NCI-H526 treated with DMSO at 0.1 percent for 48 hours (cell line): ENCODE data around the gene POU3F1.

Experiments used
- DNase-seq: peaks from one replicate; lab custom pipeline; 2025; lab: John Stamatoyannopoulos, UW

The POU3F1 gene

DNA sequence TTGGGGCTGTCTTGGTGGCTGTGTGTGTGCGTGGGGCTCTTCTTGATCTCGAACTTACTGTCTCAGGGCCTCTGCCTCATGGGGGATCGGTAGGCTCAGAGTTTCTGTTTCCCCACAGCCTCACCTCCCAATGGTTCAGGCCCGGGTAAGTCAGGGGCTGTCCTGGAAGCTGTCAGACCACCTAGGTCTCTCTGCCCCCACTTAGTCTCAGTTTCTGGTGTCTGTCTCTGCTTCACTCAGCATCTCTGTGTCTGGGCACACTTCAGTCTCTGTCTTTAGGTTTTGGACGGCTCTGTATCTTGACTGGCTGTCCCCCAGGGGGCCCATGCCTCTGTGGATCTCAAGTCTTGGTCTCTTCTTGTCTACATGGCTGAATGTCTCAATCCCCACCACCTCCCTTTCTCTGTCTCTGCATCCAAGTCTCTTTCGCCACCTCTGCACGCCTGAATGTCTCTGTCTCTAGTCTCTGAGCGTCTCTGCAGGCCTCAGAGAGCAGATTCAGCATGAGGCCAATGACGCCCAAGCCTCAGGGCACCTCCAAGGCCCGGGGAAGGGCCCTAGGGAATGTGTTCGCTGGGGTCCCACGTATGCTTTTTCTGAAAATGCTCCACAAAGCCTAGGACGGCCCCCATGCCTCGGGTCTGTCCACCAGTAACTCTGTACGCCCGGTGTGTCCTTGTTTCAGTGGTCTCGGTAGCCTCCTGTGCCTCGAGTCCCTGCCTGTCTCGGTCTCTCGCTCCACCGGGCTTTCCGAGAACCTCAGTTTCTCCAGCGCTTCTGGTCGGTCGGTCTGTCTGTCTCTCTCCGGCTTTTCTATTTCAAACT, 42.1 kb downstream of the POU3F1 start:
- DNase-seq: no peak

DNA sequence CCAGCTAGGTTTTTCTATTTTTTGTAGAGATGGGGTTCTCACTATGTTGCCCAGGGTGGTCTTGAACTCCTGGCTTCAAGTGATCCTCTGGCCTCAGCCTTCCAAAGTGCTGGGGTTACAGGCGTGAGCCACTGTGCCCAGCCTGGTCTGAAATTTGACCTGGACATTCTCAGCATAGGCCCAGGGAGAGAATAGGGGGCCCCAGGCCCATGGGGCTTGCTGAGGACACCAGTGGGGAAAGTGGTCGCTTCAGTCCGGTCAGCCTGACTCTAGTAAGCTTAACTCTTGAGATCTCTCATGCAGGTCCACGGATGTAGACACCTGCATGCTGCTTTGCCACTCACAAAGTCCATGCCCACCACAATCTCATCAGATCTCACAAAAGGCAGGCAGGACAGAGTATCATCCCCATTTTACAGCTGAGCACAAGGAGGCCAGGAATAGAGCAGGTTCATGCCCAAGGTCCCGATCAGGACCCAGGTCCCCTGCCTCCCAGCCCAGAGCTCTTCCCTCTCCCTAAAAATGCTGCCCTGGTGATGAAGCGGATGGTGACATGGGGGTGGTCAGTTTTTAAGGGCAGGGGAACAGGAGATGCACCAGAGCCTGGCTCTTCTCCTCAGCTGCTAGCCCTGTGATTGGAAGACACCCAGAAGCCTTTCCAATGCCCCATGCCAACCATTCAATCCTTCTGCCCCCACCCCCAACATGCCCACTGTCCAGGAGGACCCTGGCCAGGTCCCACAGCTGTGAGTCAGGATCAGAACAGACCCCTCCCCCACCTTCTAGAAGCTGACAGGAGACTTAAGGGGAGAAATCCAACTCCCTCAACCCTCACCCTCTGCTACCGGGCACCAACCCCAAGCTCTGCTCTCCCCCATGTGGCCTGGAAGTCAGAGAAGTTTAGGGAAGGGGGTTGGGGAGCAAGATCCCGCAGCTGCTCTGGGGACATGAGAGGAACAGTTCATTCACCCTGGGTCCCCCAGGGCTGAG, 43.0 kb downstream of the POU3F1 start:
- DNase-seq: no peak

DNA sequence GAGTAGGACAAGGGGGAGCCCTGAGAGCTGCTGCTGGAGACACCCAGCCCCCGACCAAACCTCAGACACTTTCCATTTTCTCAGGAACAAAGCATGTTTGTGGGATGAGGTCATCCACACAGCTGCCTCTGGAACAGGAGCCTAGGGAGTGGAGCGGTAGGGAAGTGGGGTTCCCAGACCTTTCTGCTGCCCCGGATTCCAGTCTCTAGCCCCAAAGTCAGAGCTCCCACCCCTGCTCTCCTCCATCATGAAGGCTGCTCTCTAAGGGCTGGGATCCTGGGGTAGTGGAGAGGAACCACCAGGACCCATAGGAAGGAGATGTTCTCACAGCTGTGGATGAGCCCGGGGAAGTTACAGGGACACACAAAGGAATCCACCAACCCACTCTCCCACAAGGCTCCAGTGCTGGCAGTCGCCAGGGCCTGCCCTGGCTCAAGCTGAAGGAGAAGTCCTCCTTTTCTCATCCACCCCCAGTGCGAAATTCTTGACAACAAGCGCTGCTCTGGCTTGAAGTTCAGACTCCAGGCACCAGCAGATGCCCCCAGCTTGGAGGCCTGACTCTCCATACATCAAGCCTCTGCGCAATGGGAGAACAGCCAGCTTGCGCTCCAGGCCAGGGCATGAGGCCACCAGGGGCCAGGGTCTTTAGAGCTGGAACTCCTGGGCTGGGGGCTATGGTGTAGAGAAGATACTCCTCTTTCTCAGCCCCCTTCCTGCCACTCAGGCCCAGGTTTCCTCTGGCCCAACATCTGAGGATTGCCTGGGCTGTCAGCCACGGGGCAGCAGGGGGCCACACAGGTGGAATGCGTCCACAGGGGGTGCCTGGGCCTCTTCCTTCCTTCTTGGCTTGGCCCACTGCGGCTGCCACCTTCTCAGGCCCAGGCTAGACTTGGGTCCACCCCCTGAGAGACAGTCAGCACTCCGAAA, 45.8 kb downstream of the POU3F1 start:
- DNase-seq: no peak

DNA sequence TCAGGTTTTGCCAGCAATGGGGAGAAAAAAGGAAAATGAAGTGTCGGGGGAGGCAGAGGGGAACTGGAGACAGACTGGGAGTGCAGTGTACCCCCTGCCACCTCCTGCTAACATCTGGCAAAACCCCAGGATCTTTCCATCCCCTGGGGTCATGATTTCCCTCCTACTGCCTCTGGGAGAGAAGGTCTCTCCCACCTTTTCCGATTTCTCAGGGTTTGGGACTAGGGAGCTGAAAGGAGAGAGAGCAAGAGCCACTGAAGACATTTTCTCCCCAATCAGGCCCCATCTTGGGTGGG, 46.4 kb downstream of the POU3F1 start:
- no peak for DNase-seq

DNA sequence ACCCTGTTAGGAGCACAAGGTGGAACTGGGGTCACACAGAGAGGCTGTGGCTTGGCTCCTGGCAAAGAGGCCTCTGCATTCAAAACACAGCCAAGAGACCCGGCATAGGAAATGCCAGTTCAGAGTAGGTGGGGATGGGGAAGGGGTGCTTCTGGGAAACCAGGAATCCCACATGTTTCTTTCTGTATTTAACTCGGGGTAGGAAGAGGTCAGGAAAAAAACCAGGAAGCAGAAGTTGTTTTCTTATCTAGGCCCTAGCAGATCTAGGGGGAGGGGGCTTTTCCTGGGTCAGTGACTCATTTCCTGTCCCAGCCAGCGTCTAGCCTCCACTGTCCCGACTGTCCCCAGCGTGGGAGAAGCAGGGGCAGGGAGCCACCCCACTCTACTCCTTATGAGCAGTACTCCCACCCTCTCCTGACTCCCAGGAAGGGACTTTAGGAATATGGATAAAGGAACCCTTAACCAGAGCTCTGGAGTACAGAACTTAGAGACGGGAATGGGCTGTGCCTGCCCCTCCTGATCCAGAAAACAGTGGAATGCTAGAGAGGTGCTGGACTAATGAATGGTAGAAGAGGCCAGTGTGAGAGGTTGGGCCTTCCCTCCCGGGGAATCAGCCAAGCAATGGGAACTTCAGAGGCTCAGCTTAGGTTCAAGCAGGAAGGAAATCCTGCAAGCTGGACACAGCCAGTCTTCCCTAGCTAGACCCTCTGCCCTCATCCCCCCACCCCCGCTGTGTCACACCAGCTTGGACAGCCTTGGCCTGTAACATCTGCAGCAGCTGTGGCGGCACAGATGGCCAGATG, 47.0 kb downstream of the POU3F1 start:
- DNase-seq: no peak

DNA sequence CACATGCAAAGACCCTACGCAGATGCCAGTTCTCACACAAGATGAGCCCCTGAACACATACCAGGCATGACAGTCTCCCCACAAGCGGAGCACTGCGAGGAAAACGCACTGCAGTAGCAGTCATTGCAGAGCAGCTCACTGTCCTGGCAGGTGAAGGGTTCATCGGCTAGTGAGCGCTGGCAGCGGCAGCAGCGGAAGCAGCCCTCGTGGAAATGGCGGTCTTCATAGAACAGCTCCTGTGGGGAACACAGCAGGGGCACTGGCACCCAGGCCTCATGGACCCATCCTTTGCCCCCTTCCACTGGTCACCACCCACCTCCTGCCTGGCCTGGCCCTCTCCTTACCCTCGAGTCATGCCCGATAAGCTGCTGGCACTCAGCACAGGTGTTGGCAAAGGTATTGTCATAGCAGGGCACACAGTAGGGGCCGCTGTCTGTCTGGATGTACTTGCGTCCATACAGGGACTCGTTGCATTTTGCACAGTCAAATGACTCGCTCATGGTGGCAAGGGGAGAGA, 47.6 kb downstream of the POU3F1 start:
- no peak for DNase-seq

DNA sequence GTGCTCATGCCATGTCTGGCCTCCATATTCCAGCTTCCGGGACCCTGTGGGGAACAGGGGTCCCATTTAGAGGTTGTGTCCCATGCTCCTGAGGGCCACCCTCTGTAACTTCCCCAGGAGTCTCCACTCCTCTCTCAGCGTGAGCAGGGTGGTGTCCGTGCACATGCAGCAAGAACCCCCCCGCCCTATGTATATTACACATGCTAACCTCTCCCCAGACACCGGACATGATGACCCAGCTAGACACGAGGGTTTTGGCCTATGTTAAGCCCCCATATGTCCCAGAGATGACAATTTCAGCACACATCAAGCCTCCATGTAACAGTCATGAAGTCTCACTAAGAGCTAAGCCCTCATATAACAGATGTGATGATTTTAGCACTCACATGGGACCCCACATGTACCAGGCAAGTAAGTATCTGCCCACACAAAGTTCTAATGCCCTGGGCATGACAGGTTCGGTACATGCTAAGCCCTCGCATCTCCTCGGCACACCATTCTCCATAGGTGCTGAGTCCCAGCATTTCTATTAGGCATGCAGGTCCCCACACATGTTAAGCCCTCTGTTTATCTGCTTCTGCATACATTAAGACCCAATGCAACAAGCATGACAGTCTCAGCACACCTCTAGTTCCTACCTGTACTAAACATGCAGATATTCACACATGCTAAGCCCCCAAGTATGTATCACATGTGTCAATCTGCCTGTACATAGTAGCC, 48.3 kb downstream of the POU3F1 start:
- no peak for DNase-seq

DNA sequence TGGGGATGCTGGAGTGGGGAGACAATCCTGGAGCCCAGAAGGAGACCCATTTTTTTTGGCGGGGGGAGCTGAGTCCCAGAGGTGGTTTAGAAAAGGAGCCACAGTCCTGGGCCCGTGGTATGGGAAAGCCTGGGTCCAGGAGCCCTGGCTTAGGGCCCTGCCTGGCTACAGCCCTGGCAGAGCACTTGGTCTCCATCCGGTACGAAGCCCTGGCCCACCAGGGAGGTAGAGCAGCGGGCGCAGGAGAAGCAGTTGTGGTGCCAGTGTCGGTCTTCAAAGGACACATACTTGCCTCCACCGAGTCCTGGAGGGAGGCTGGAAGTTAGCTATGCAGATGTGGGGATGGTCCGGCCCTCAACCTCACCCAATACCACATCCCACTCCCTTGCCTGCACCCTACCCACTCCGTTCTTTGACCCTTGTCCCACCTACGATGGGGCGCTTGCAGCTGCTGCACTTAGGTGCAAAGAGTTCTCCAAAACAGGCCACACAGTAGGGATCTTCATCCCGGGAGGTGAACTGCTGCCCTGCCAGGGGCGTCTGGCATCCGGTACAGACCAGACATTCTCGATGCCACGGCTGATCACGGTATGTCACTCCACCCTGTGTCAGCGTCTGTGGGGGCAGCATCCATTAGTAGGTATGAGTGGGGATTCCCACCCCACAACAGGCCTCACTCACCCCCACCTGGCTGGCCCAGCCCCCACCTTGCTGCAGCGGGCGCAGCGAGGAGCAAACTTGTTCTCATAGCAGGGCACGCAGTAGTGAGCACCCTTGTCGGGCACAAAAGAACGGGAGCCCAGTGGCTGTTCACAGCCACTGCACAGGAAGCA, 49.1 kb downstream of the POU3F1 start:
- DNase-seq: no peak

DNA sequence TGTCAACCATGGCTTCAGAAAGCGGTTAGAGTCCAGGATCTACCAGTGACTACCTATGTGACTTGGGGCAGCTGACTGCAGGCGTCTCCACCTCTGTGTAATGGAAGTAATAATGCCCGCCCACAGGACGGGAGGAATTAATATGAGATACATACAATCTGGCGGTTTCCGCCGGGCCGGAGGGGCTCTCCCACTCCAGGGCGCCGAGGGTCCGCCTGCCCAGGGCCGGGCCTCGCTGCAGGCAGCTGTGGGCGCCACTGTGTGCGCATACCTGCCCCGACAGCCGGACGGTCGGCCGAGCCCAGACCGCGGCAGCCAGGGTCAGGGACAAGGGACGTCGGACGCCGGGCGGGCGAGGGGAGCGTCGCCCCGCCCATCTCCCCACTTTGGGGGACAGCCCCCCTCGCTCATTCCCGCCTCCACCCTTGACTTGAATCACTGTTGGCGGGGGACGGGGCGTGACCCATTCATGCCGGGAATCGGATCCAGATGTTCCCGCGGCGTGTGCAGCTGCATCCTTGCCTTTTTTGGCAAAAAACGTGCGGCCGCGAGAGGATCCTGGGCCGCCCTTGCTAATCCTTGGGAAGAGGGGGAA, 50.7 kb downstream of the POU3F1 start:
- DNase-seq: peak; percentile 66

DNA sequence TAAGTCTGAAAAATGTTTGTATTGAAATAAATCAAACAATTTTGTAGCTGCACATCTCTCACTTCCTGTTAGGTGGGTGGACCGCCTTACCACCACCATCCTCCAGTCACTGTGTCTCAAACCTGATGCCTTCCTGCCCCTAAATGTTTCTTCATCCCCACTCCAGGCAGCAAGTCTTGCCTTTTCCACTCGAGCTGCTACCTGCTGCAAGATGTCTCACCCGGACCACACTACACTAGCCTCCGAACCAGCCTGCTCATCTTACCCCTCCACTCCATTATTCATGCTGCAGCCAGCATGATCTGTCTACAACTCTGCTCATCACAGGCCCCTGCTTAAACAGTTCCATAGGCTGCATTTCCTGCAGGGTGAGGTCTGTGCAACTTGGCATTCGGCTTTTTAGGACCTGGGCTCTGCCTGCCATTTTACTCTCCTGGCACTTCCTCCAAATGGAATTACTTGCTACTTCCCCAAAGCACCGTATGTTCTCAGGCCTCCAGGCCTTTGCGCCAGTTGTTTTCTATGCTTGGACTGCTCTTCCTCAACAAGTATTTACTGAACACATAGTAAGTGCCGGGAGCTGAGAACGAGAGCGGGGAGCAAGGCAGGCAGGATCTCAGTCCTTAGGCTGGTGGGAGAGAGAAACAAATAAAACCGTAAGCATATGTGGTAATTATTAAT, 51.6 kb downstream of the POU3F1 start:
- DNase-seq: no peak
